Erythroblast (primary cell): Measurements from ENCODE around the gene SPDYE3.
"Not testable (repeated sequence)": the region's sequence is repeated elsewhere in the genome, so short reads cannot be mapped to it uniquely, and the experiment has no call there.

Experiments used
- GATA1 ChIP-seq: IDR thresholded peaks from 2 replicates; pipeline ENCODE4 v1.6.1; 2011; ENCODE audit warnings: low read depth, mild to moderate bottlenecking, control low read depth, low read length, moderate library complexity
- POLR2A ChIP-seq: IDR thresholded peaks from 2 replicates; pipeline ENCODE4 v1.6.1; 2011; ENCODE audit warnings: mild to moderate bottlenecking, low read length

- TF ChIP-seq POLR2A, GATA1: not testable (repeated sequence)
Observed at GRCh38 chr7:100326914-100327313, 19.4 kb downstream of the SPDYE3 start.
